Measurements from ENCODE around the gene LRRC8C.
A peak's percentile ranks its signal among the peaks of the same experiment; 100 is the strongest.

Gene LRRC8C

GRCh38 chr1:89732643-89733222, 99.8 kb downstream of the LRRC8C start:
- no peak for DNase-seq (ENCODE audit: low read depth in 2 of 2)

DNA sequence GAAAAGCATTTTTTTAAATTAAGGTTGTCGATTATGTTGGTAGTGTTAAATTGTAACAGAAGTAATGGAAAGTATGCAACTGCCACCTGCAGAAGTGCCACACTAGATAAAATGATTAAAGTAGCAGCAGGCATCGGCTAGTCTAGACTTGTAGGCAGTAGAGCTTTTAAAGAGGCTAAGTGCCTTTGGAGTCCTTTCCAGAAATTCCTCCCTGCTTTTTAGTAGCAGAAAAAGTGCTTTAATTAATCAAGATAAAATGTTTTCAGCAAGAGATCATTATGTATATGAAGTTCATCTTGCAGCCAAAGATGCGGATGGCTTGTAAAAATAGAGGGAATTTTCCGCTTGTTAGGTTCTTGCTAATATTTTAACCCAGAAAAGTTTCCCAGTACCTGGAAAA, 100.8 kb downstream of the LRRC8C start:
- no peak for DNase-seq (ENCODE audit: low read depth in 2 of 2)

DNA sequence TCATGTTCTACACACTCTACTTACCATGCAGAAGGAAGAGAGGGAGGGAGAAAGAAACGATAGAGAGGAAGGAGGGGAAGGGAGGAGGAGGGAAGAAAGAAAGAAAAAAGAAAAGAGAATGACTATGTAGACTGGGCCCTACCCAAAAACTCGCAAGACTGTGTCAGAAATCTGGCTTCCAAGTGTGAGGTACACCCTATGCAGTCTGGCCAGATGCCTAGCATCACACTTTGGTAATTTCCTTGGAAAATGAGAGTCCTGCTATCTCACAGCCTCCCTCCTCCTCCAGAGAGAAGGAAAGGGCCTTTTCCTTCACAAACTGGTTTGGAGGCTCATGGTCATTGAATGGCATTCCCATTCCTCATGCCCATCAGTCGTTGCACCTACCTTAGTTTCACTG, 101.5 kb downstream of the LRRC8C start:
- no peak for DNase-seq (ENCODE audit: low read depth in 2 of 2)

DNA sequence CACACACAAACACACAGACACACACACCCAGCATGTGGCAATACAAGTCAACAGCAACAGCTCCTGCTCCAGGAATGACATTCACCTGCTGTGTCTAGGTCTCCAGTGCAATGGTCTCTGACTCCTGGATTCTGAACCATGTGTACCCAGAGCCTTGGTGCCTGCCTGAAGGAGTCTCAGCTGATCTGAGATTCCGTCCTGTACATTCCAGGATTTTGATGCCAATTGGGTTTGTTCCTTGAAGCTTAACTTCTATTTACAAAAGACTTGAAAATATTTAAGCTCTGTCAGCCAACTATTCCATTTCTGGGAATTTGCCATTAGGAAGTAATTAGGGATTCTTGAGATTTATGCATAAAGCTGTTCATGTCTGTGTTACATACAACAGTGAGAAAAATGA, 102.6 kb downstream of the LRRC8C start:
- no peak for DNase-seq (ENCODE audit: low read depth in 2 of 2)

DNA sequence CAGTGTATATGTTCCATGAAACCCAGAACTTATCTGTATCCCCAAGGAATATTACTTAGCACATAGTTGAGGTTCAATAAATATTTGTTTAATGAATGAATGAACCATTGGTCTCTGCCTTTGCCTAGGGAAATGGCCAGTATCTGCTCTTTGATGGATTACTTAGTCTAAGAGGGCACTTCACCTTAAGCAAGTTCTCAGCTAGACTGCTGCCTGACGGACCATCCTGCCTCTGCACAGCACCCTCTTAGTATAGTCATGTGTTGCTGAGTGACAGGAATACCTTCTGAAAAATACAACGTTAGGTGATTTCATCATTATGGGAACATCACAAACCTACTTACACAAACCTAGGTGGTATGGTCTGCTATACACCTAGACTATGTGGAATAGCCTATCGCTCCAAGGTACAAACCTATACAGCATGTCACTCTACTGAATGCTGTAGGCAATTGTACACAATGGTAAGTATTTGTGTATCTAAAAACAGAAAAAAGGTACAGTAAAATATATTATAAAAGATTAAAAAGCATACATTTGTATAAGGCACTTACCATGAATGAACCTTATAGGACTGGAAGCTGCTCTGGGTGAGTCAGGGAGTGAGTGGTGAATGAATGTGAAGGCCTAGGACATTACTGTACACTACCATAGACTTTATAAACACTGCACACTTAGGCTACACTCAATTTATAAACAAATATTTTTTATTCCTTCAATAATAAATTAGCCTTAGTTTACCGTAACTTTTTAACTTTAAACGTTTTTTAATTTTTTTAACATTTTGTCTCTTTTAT, 104.2 kb downstream of the LRRC8C start:
- DNase-seq (ENCODE audit: low read depth in 2 of 2): no peak

- no peak for DNase-seq (ENCODE audit: low read depth in 2 of 2)
Measured at GRCh38 chr1:89737985-89738510, 105.1 kb downstream of the LRRC8C start.

GRCh38 chr1:89739013-89739843, 106.3 kb downstream of the LRRC8C start:
- peak; percentile 30 to 45 for DNase-seq (ENCODE audit: low read depth in 2 of 2)

DNA sequence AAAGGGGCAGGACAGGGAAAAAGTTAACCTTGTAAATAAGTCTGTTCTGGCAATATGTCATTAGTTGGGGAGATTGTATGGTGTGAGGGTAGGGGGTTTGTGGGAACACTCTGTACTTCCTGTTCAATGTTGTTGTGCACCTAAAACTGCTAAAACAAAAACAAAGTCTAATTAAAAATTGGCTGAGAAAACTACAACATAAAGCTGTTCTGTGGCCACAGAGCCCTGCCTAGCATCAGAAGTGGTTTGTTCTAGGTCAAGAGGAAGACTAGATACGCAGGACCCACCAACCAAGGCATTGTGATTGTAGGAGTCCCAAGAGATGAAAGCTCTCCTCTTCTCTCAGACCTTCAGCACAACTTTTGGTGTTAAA, 106.9 kb downstream of the LRRC8C start:
- no peak for DNase-seq (ENCODE audit: low read depth in 2 of 2)

- no peak for DNase-seq (ENCODE audit: low read depth in 2 of 2)
Measured at GRCh38 chr1:89743788-89744187, 110.9 kb downstream of the LRRC8C start.

DNA sequence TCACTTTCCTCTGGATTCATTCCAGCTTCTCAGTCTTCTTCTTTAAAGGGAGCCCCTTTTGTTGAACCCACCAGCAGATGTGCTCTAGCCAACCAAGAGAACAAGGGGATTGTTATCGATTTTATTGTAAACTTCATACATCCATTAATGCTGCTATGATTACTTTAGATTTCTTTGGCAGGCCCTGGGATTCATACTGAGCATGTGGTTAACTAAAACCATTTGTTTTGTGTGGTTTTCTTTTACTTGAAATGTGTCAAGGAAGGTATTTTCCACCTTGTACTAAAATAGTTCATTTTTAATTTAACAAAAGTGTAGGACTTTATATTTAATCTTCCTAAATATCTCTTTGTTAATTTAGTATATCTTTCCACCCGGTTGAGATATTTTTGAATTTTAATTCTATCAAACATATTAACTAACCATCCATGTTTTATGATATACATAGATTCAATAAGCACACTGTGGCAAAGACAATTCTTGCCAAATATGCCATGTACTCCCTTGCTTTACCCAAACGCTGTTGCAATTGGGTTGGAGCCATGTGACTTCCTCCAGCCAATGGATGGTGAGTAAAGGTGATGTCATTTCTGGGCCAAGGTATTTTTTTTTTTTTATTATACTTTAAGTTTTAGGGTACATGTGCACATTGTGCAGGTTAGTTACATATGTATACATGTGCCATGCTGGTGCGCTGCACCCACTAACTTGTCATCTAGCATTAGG, 113.7 kb downstream of the LRRC8C start:
- no peak for DNase-seq (ENCODE audit: low read depth in 2 of 2)

GRCh38 chr1:89753761-89754160, 120.8 kb downstream of the LRRC8C start:
- DNase-seq (ENCODE audit: low read depth in 2 of 2): no peak

GRCh38 chr1:89754518-89754917, 121.6 kb downstream of the LRRC8C start:
- DNase-seq (ENCODE audit: low read depth in 2 of 2): no peak

GRCh38 chr1:89755591-89755990, 122.7 kb downstream of the LRRC8C start:
- no peak for DNase-seq (ENCODE audit: low read depth in 2 of 2)

DNA sequence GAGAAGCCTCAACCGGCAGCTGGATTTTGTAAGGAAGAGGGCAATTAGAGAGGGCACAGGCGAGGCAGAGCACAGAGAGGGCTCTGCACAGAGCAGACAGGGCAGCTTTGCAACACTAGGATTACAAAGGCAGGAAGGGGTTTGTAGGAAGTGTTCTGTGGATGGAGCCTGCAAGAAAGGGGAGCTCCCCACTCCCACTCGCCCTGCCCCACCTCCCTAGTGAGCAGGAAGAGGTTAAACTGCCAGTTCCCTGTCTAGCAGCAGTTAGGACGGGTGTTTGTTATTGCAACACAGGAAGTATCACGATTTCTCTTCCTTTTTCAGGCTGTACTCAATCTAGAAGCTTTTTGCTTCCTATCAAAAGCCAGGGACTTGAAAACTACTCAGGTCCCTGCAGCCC, 124.6 kb downstream of the LRRC8C start:
- DNase-seq (ENCODE audit: low read depth in 2 of 2): peak; percentile 21 to 37

- DNase-seq (ENCODE audit: low read depth in 2 of 2): no peak
Measured at GRCh38 chr1:89758156-89758555, 125.2 kb downstream of the LRRC8C start.

GRCh38 chr1:89759036-89759435, 126.1 kb downstream of the LRRC8C start:
- DNase-seq (ENCODE audit: low read depth in 2 of 2): no peak

- DNase-seq (ENCODE audit: low read depth in 2 of 2): no peak
Measured at GRCh38 chr1:89760496-89760895, 127.6 kb downstream of the LRRC8C start.

GRCh38 chr1:89761338-89761737, 128.4 kb downstream of the LRRC8C start:
- DNase-seq (ENCODE audit: low read depth in 2 of 2): no peak

DNA sequence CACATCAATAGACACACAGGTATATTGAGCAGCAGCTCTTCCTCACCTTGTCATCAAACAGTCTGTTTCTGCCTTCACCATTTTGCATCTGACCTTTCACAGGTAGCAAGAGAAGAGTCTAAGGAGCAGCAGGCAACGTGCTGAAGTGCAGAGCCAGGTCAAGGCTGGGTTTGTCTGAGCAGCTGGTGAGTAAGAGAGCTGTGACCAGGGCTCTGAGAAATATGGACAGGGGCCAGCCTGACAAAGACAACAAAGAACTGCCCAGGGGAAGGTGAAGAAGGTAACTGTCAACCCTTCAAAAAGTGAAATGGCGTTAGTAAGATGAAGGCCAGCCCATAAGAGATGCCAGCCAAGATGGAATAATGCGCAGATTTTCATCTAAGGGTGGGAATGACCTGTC, 129.0 kb downstream of the LRRC8C start:
- DNase-seq (ENCODE audit: low read depth in 2 of 2): no peak

GRCh38 chr1:89762386-89762778, 129.5 kb downstream of the LRRC8C start:
- no peak for DNase-seq (ENCODE audit: low read depth in 2 of 2)

GRCh38 chr1:89762779-89763648, 130.1 kb downstream of the LRRC8C start:
- DNase-seq (ENCODE audit: low read depth in 2 of 2): peak; percentile 79

All from stimulated activated CD8-positive, alpha-beta memory T cell treated with anti-CD3 and anti-CD28 coated beads, Interleukin-2, amount 100 ng/mL, for 48 hours (primary cell).